ENCODE results near the gene KRTAP9-2. TPM values are rescaled to one million over a fixed set of nuclear protein-coding genes. Genes with fewer than 3 reads are reported as not detected.
"Not testable (repeated sequence)": the region's sequence is repeated elsewhere in the genome, so short reads cannot be mapped to it uniquely, and the experiment has no call there.

The KRTAP9-2 gene
- total RNA-seq, 1 experiment from 2014 or later, result not detected

- Histone ChIP-seq H3K4me3 (replicated peaks in 1 of 2; ENCODE audit: low read depth in 1 of 2, low read length in 2 of 2) (no peak overlapping the region), H3K9me2 (ENCODE audit: insufficient read depth) (no peaks in the 10 kb centered on the region), H3K4me1 (ENCODE audit: control insufficient read depth in 1 of 2, insufficient read depth in 2 of 2, low read length in 2 of 2) (no peaks in the 10 kb centered on the region), H3K4me2 (ENCODE audit: low read length) (no peak overlapping the region), H3K79me2 (ENCODE audit: insufficient read depth, low read length) (no peaks in the 10 kb centered on the region), H3K27me3 (ENCODE audit: insufficient read depth, low read length) (no peaks in the 10 kb centered on the region), H3K36me3 (ENCODE audit: control insufficient read depth in 1 of 2, insufficient read depth in 2 of 2, low read length in 2 of 2) (no peaks in the 10 kb centered on the region), H4K20me1 (ENCODE audit: insufficient read depth) (no peaks in the 10 kb centered on the region), H3K9ac (ENCODE audit: low read length) (no peak overlapping the region), H3K9me3 (ENCODE audit: control insufficient read depth in 1 of 2, insufficient read depth in 1 of 2, low read depth in 1 of 2, low read length in 2 of 2) (no peaks in the 10 kb centered on the region), H2AFZ (ENCODE audit: low read depth, low read length, poor library complexity, severe bottlenecking) (no peak overlapping the region), H3K27ac (ENCODE audit: low read depth, low read length) (no peak overlapping the region)
- ATAC-seq, result no peak
- CTCF ChIA-PET, result no interaction called here
- no peak for DNase-seq (ENCODE audit: low read depth, low spot score)
- intact Hi-C loops (cut with micrococcal nuclease), result no loop called here
- RAD21 ChIA-PET (ENCODE audit: low non-redundant PET in 1 of 2, low total read pairs in 2 of 2, uncharacterized antibody in 2 of 2, unreplicated experiment in 2 of 2), result no interaction called here
- POLR2A ChIA-PET, result no interaction called here
- no TSS peak for BruUV-seq (replicated peaks)
- no peak for TF ChIP-seq ZBTB33 (IDR thresholded peaks at IDR 0.05; ENCODE audit: extremely low read depth, insufficient replicate concordance, low read length)
- TF ChIP-seq ZFX (IDR thresholded peaks at IDR 0.05), result no peak
- TF ChIP-seq REST (IDR thresholded peaks at IDR 0.05; ENCODE audit: low read depth), result no peak
- TF ChIP-seq YY1 (IDR thresholded peaks at IDR 0.05; ENCODE audit: extremely low read depth, insufficient replicate concordance, low read depth, low read length), result no peak
- TF ChIP-seq EGR1 (IDR thresholded peaks at IDR 0.05; ENCODE audit: low read depth), result no peak
- TF ChIP-seq ZNF274 (IDR thresholded peaks at IDR 0.05; ENCODE audit: low read depth, low read length), result no peak
- TF ChIP-seq EZH2 (IDR thresholded peaks at IDR 0.05), result no peak
- no peak for TF ChIP-seq EZH2phosphoT487 (IDR thresholded peaks at IDR 0.05; ENCODE audit: borderline replicate concordance)
Measured at GRCh38 chr17:41254861-41255260, 28.4 kb downstream of the KRTAP9-2 start.

GRCh38 chr17:41255381-41256290 lies 29.2 kb downstream of the KRTAP9-2 start, which contains the start of gene KRTAP9-9:
KRTAP9-9 (plus strand) TSS chr17:41255384.
- ATAC-seq; intact Hi-C loops (cut with micrococcal nuclease); RAD21 ChIA-PET (ENCODE audit: low non-redundant PET in 1 of 2, low total read pairs in 2 of 2, uncharacterized antibody in 2 of 2, unreplicated experiment in 2 of 2); H4K20me1 ChIP-seq (ENCODE audit: insufficient read depth); CTCF ChIA-PET; H3K4me2 ChIP-seq (ENCODE audit: low read length); H3K27me3 ChIP-seq (ENCODE audit: insufficient read depth, low read length); H3K9me3 ChIP-seq (ENCODE audit: control insufficient read depth in 1 of 2, insufficient read depth in 1 of 2, low read depth in 1 of 2, low read length in 2 of 2); DNase-seq (ENCODE audit: low read depth, low spot score); POLR2A ChIA-PET; H3K79me2 ChIP-seq (ENCODE audit: insufficient read depth, low read length); H3K27ac ChIP-seq (ENCODE audit: low read depth, low read length); BruUV-seq (replicated peaks); H3K4me1 ChIP-seq (ENCODE audit: control insufficient read depth in 1 of 2, insufficient read depth in 2 of 2, low read length in 2 of 2); H3K4me3 ChIP-seq (replicated peaks in 1 of 2; ENCODE audit: low read depth in 1 of 2, low read length in 2 of 2); H3K9ac ChIP-seq (ENCODE audit: low read length); H2AFZ ChIP-seq (ENCODE audit: low read depth, low read length, poor library complexity, severe bottlenecking); H3K36me3 ChIP-seq (ENCODE audit: control insufficient read depth in 1 of 2, insufficient read depth in 2 of 2, low read length in 2 of 2); H3K9me2 ChIP-seq (ENCODE audit: insufficient read depth): not testable (repeated sequence)

Data from HCT116 (cell line).